ENCODE results near the gene NUCB2. TPM values are rescaled to one million over a fixed set of nuclear protein-coding genes. Genes with fewer than 3 reads are reported as not detected.

NUCB2 gene
- total and polyA plus RNA-seq, 2 of the 8 experiments (the other 6 are each of a cell fraction or from before 2014, with no cell fraction given) = 9.0 to 34.2 TPM

GRCh38 chr11:17343907-17344306, 67.4 kb downstream of the NUCB2 start:
- H3K4ac ChIP-seq (replicated peaks; ENCODE audit: insufficient read length, low read depth, low read length) = no peak overlapping the region
- FAIRE-seq = no peak

More at GRCh38 chr11:17343907-17344306, 67.4 kb downstream of the NUCB2 start:
- Histone ChIP-seq H4K91ac (replicated peaks; ENCODE audit: insufficient read length, low read length) (no peak overlapping the region), H4K20me1 (replicated peaks in 1 of 2; ENCODE audit: control insufficient read depth in 1 of 2, insufficient read depth in 2 of 2, low read length in 2 of 2) (no peaks in the 10 kb centered on the region), H3K56ac (replicated peaks; ENCODE audit: insufficient read length, low read depth, low read length) (no peak overlapping the region), H2BK120ac (replicated peaks; ENCODE audit: low read depth, low read length) (no peak overlapping the region), H3K79me2 (ENCODE audit: control insufficient read depth in 1 of 2, insufficient read depth in 2 of 2, low read length in 2 of 2) (no peaks in the 10 kb centered on the region), H3K9ac (replicated peaks in 1 of 4; ENCODE audit: extremely low read depth in 1 of 4, low read depth in 3 of 4, low read length in 3 of 4) (no peak overlapping the region), H3K23me2 (ENCODE audit: low read depth, low read length) (no peaks in the 10 kb centered on the region), H2AK5ac (ENCODE audit: low read depth, low read length) (no peak overlapping the region), H3K79me1 (ENCODE audit: low read depth, low read length) (no peaks in the 10 kb centered on the region), H3K4me3 (ENCODE audit: extremely low read depth in 1 of 4, insufficient read depth in 2 of 4, low read depth in 3 of 4, low read length in 4 of 4) (no peak overlapping the region), H2BK12ac (ENCODE audit: low read depth, low read length) (no peak overlapping the region), H3K4me1 (replicated peaks in 1 of 4; ENCODE audit: control insufficient read depth in 3 of 4, insufficient read depth in 4 of 4, low read length in 3 of 4) (no peaks in the 10 kb centered on the region), H2BK15ac (ENCODE audit: low read length) (no peak overlapping the region), H3K18ac (ENCODE audit: extremely low read depth, low read length) (no peak overlapping the region), H3K23ac (ENCODE audit: insufficient read length) (no peak overlapping the region), H3K27ac (ENCODE audit: low read depth, low read length) (no peak overlapping the region), H4K8ac (ENCODE audit: extremely low read depth, insufficient read depth, low read length) (no peak overlapping the region), H3K9me3 (ENCODE audit: insufficient read depth in 2 of 2, low read depth in 1 of 2, low read length in 1 of 2) (no peaks in the 10 kb centered on the region), H2AFZ (ENCODE audit: low read length) (no peak overlapping the region), H2BK5ac (ENCODE audit: low read depth, low read length) (no peak overlapping the region), H3K27me3 (replicated peaks in 1 of 4; ENCODE audit: control insufficient read depth in 3 of 4, extremely low read depth in 1 of 4, insufficient read depth in 3 of 4, low read length in 3 of 4) (no peaks in the 10 kb centered on the region), H3K14ac (ENCODE audit: insufficient read length) (no peak overlapping the region), H3K4me2 (ENCODE audit: insufficient read depth in 1 of 2, low read depth in 2 of 2, low read length in 2 of 2) (no peak overlapping the region), H2BK20ac (ENCODE audit: low read length) (no peak overlapping the region), H3K36me3 (ENCODE audit: control insufficient read depth in 2 of 4, insufficient read depth in 4 of 4, low read length in 3 of 4) (no peaks in the 10 kb centered on the region), H4K5ac (ENCODE audit: insufficient read length, low read depth, low read length) (no peak overlapping the region)
- 69% methylated on average over 1 of the region's 1 CpG; no CpG with 5 or more reads in 1 of the 2 experiments for WGBS, 2 experiments (ENCODE audit: extremely low coverage in 1 of 2, insufficient coverage in 1 of 2, insufficient read length in 1 of 2, insufficient replicate concordance in 2 of 2, low coverage in 1 of 2, low lambda C conversion rate in 2 of 2, missing lambda C conversion rate in 1 of 2)
- CTCF ChIA-PET (ENCODE audit: partially characterized antibody) = interaction anchor here (0.7 kb wide), 1 partner anchor 43 kb away, joined by 3 read pairs; no protein-coding TSS in a partner anchor
- POLR2A ChIA-PET (ENCODE audit: partially characterized antibody) = no interaction called here
- no peak for DNase-seq (ENCODE audit: low read depth in 1 of 2, low spot score in 2 of 2)
- TF ChIP-seq CHD2 (IDR thresholded peaks at IDR 0.05; ENCODE audit: low read length) (no peak), RFX5 (IDR thresholded peaks at IDR 0.05; ENCODE audit: borderline replicate concordance, low read depth, low read length) (no peak), CREB1 (IDR thresholded peaks at IDR 0.05) (no peak)

Measured in H1 (cell line).